Right ventricle myocardium inferior (tissue), 1 donor: ENCODE measurements around the gene CDH23. TPM values are rescaled to one million over a fixed set of nuclear protein-coding genes. Genes with fewer than 3 reads are reported as not detected.

Source experiments
- ATAC-seq: fragments of 200-7000 bp; cut with Tn5 transposase; one replicate; pipeline ENCODE4 v1.9.1; 2020; ENCODE audit warnings: mild to moderate bottlenecking, moderate library complexity
- DNase-seq: peaks from one replicate; pipeline ENCODE4 v3.0.0; 2021; ENCODE audit errors: missing footprints
- intact Hi-C: fragments of 100-400 bp; cut with DNase I; formaldehyde crosslinking; loops from one replicate; pipeline ENCODE4 v1.11.0; 2022
- total RNA-seq: library from RNA; stranded (reverse); fragmentation: NEBNext Ultra II Directional; extraction: Animal tissue kit (Norgen Biotek cat#: 25700); gene quantifications from one replicate; pipeline ENCODE4 v1.2.1, GENCODE V29; 2021
- donor health status: DM: no; HTN: yes; CAD: no; lungs with severe emphysema.

Gene CDH23
- total RNA-seq, 1 donor from 2014 or later: 4.8 TPM

GRCh38 chr10:71448146-71448545 lies 51.4 kb downstream of the CDH23 start:
- DNase-seq: no peak
- ATAC-seq: no peak
- intact Hi-C loops: no loop called here

DNA sequence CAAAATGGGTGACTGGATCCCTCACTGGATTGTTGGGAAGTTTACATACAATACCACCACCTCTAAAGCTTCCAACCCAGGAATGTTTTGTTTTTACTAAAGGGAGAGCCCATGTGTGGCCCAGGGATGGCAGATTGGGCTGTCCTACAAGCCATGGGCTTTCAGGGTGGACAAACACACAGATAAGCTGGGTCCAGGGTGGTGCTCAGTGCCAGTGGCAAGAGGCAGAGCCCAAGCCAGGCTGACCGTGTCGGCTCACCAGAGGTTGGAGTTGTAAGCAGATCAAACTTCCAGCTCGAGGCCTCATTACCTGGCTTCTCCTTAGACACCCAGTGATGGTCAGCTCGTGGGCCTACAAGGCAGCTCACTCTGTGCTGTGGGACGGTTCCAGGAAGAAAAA lies 52.3 kb downstream of the CDH23 start:
- intact Hi-C loops: no loop called here
- ATAC-seq: no peak

DNA sequence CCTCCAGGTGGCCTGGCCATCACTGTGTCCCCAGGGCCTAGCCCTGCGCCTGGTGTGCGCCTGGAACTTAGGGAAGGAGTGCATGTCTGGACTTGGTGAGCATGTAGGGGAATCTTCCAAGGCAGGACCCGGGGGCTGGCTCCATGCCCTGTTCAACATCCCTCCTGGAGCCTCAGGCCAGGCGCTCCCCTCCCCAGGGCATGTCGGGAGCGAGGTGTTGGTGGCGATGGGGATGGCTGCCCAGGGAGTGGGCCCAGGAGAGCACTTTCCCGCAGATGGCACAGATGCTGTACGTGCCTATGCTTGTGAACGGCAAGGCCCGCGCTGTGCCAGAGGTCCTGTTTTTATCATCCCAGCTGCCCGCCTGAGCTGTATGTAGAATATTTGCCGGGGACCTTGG lies 55.0 kb downstream of the CDH23 start:
- intact Hi-C loops: no loop called here
- ATAC-seq (no peak), DNase-seq (no peak)

More for the DNA sequence above, 52.3 kb downstream of the CDH23 start:
- DNase-seq: no peak

DNA sequence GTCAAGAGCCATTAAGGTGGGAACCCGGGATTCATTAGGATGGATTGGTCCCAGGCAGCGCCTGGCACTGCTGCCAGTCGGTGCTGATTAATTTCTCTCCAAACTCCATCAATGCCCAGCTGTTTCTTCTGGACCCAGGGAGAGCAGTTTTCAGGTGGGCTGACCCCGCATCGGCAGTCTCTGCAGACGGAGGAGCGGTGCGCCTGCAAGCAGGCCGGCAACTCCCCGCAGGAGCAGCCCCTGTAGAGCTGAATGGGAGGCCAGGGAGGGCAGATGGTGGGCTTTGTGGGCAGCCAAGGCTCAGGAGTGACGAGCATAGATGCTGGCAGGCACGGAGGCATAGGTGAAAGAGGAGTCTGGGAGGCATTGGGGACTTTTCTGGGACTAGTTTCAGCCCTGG lies 56.5 kb downstream of the CDH23 start:
- ATAC-seq (no peak), DNase-seq (peak; percentile 25)
- intact Hi-C loops: no loop called here

DNA sequence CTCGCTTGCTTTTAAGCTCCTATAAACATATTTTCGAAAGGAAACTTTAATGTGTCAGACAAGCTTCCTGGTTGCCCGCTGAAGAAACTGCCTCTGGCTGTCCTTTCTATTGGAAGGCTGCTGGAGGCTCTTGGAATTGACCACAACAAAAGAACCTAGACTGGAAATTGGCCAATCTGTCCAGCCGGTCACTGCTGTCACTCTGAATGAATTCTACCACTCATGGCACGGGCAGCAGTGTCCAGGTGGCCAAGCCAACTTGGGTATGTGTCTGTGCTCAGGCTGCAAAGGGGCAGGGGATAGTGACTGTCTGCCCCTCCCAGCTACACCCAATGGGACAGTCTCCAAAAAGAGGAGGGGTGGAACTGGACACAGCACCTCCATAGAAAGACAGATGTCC lies 57.6 kb downstream of the CDH23 start:
- ATAC-seq (no peak), DNase-seq (peak; percentile 50)
- intact Hi-C loops: no loop called here

- DNase-seq (no peak), ATAC-seq (no peak)
- intact Hi-C loops: no loop called here
These were observed 58.3 kb downstream of the CDH23 start for GRCh38 chr10:71455035-71455434.

- intact Hi-C loops: no loop called here
- ATAC-seq (no peak), DNase-seq (no peak)
These were observed 59.9 kb downstream of the CDH23 start for GRCh38 chr10:71456631-71457030.

DNA sequence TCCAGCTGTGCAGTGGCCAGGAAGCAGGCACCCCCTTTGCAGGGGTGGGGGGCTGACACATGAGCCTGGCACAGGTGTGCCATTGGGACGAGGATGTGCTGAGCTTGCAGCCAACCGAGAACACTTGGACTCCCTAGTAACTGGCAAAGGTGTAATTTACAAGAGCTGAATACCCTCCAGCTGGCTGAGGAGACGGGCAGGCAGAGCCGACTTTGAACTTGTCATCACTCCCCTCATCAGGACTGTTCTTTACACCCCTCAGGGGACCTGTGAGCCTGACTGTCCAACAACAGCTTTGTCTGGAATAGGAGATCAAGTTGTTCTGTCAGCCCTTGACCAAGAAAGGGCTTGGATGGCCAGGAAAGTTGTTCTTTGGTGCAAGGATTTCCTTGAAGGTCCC lies 61.2 kb downstream of the CDH23 start:
- peak; percentile 51 for ATAC-seq
- DNase-seq: no peak
- intact Hi-C loops: no loop called here

- ATAC-seq (no peak), DNase-seq (no peak)
- intact Hi-C loops: no loop called here
These were observed 61.7 kb downstream of the CDH23 start for GRCh38 chr10:71458387-71458786.

DNA sequence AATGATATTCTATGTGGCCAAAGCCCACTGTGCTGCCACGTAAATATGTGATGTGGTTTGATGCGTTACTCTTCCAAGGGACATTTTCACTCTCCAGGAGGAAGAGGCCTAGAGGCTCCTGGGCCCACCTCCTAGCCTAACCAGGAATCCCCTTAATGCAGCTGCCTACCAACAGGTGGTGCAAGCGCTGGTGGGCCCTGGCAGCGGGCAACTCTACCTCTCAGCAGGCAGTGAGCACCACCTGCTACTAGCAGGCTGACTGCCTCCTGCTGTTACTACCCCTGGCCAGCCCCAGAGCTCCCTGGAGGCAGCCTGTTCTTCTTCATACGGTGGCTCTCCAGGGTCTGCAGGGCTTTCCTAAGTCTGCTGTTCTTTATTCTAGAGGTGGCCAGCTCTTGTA lies 62.8 kb downstream of the CDH23 start:
- DNase-seq (no peak), ATAC-seq (no peak)
- intact Hi-C loops: no loop called here

- DNase-seq: no peak
- intact Hi-C loops: no loop called here
- ATAC-seq: no peak
These were observed 63.9 kb downstream of the CDH23 start for GRCh38 chr10:71460615-71461014.

- intact Hi-C loops: no loop called here
- no peak for DNase-seq
- ATAC-seq: no peak
These were observed 64.7 kb downstream of the CDH23 start for GRCh38 chr10:71461457-71461856.

- DNase-seq (no peak), ATAC-seq (no peak)
- intact Hi-C loops: no loop called here
These were observed 65.6 kb downstream of the CDH23 start for GRCh38 chr10:71462062-71462935.

GRCh38 chr10:71463111-71463510 lies 66.4 kb downstream of the CDH23 start:
- DNase-seq (no peak), ATAC-seq (no peak)
- intact Hi-C loops: no loop called here

DNA sequence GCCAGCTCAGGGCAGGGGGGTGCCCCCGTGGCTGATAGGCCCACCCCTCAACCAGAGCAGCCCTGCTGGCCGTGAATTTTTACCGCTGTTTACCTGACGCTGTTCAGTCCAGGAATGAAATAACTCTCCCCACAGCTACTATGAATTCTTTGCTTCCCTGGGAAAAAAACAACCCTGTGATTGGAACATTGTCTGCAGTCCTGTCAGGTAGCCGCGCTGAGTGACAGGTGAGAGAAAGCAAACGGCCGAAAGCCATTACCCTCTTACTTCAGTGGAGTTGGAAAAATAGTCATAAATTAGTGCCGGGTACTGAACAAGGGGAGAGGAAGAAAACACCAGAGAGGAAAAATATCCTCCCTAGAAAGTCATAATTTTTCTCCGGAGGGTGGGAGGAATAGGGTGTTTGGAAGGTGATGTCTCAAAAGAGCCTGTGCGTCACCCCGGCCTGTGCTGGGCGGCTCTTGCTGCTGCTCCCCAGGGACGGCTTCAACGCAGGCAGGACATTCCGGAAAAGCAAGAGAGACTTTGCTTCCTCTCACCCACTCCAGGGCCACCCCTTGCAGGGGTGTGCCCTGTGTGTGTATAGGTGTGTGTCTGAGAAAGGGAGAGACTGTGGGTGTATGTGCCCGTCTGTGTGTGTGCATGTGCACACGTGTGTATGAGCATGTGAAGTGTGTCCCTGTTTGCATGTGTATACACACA lies 69.0 kb downstream of the CDH23 start:
- DNase-seq (no peak), ATAC-seq (no peak)

GRCh38 chr10:71466330-71466729 lies 69.6 kb downstream of the CDH23 start:
- intact Hi-C loops: no loop called here
- no peak for DNase-seq
- ATAC-seq: no peak

More for the DNA sequence above, 69.0 kb downstream of the CDH23 start:
- intact Hi-C loops: no loop called here

GRCh38 chr10:71467161-71467560 lies 70.4 kb downstream of the CDH23 start:
- DNase-seq (no peak), ATAC-seq (no peak)
- intact Hi-C loops: no loop called here

DNA sequence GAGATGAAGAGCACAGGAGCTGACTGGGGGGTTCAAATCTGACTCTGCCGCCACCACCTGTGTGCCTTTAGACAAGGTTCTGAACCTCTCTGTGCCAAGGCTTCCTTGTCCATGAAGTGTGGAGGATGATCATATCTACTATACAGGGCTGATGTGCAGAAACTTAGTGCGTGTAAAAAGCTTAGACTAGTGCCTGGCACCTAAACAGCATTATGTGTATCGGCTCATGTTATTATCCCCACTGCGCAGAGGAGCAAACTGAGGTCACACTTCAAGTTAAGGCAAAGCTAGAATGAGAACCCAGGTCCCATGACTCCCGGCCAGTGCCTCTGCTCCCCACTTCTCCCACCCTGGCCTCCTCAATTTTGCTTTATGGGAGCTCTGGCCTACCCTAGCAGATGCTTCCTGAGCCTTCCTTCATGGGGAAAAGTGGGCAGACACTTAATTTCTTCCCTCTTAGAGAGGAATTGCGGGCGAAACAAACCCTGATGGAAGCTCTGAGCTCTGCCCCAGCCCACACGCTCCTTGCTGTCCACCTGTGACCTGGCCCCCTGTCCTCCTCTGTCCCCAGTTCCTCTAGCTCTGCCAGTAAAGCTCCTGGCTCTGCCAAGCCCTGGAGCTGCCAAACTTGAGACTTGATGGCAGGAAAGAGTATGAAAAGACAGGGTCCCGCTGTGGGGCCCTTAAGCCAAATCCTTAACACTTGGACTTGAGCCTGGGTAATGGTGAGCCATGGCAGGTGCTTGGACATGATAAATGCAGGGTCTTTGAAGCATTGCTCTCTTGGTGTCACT lies 71.0 kb downstream of the CDH23 start:
- DNase-seq (no peak), ATAC-seq (no peak)
- intact Hi-C loops: no loop called here

- ATAC-seq (peak; percentile 38), DNase-seq (no peak)
- intact Hi-C loops: no loop called here
These were observed 71.8 kb downstream of the CDH23 start for GRCh38 chr10:71468363-71469094.
